ENCODE data around the gene SLC43A3. TPM values are rescaled to one million over a fixed set of nuclear protein-coding genes. Genes with fewer than 3 reads are reported as not detected.
"Not testable (repeated sequence)": the region's sequence is repeated elsewhere in the genome, so short reads cannot be mapped to it uniquely, and the experiment has no call there.

SLC43A3 gene
- polyA plus RNA-seq, 3 donors: 9.9 to 51.2 (median 40.7) TPM

GRCh38 chr11:57414612-57415212, 12.2 kb downstream of the SLC43A3 start:
- WGBS, 3 donors: 95 to 98% (median 96%) methylated on average over 11 of the region's 11 CpGs
- H3K27ac ChIP-seq (ENCODE audit: low read depth, low read length): no peak overlapping the region

- no peak overlapping the region for H3K27ac ChIP-seq (ENCODE audit: low read depth, low read length)
- 86 to 91% (median 91%) methylated on average over 4 of the region's 4 CpGs for WGBS, 3 donors
Measured at GRCh38 chr11:57413681-57414080, 13.2 kb downstream of the SLC43A3 start.

- no peak overlapping the region for H3K27ac ChIP-seq (ENCODE audit: low read depth, low read length)
Measured at GRCh38 chr11:57410287-57410686, 16.6 kb downstream of the SLC43A3 start.

- H3K27ac ChIP-seq (ENCODE audit: low read depth, low read length): no peak overlapping the region
Measured at GRCh38 chr11:57409321-57410100, 17.4 kb downstream of the SLC43A3 start.

GRCh38 chr11:57408771-57409170, 18.1 kb downstream of the SLC43A3 start:
- no peak overlapping the region for H3K27ac ChIP-seq (ENCODE audit: low read depth, low read length)
- WGBS, 3 donors: 61 to 65% (median 62%) methylated on average over 2 of the region's 2 CpGs

More at GRCh38 chr11:57409321-57410100, 17.4 kb downstream of the SLC43A3 start:
- 85 to 92% (median 88%) methylated on average over 18 of the region's 18 CpGs for WGBS, 3 donors

GRCh38 chr11:57407941-57408475, 18.9 kb downstream of the SLC43A3 start:
- WGBS, 3 donors: 93 to 95% (median 94%) methylated on average over 8 of the region's 8 CpGs
- no peak overlapping the region for H3K27ac ChIP-seq (ENCODE audit: low read depth, low read length)

GRCh38 chr11:57407010-57407920, 19.7 kb downstream of the SLC43A3 start:
- no peak overlapping the region for H3K27ac ChIP-seq (ENCODE audit: low read depth, low read length)
- 65 to 80% (median 74%) methylated on average over 9 of the region's 9 CpGs for WGBS, 3 donors

- WGBS, 3 donors: 29 to 72% (median 39%) methylated on average over 4 of the region's 4 CpGs
- no peak overlapping the region for H3K27ac ChIP-seq (ENCODE audit: low read depth, low read length)
Measured at GRCh38 chr11:57406337-57406904, 20.5 kb downstream of the SLC43A3 start.

- no peak overlapping the region for H3K27ac ChIP-seq (ENCODE audit: low read depth, low read length)
- 77 to 89% (median 79%) methylated on average over 4 of the region's 4 CpGs for WGBS, 3 donors
Measured at GRCh38 chr11:57405271-57405860, 21.6 kb downstream of the SLC43A3 start.

GRCh38 chr11:57403802-57404147, 23.1 kb downstream of the SLC43A3 start:
- WGBS, 3 donors: 65 to 78% (median 68%) methylated on average over 2 of the region's 2 CpGs
- no peak overlapping the region for H3K27ac ChIP-seq (ENCODE audit: low read depth, low read length)

- H3K27ac ChIP-seq (ENCODE audit: low read depth, low read length): not testable (repeated sequence)
- 84 to 87% (median 86%) methylated on average over 6 of the region's 6 CpGs for WGBS, 3 donors
Measured at GRCh38 chr11:57403003-57403801, 23.7 kb downstream of the SLC43A3 start.

GRCh38 chr11:57402188-57403002, 24.5 kb downstream of the SLC43A3 start:
- no peak overlapping the region for H3K27ac ChIP-seq (ENCODE audit: low read depth, low read length)
- WGBS, 3 donors: 49 to 77% (median 73%) methylated on average over 6 of the region's 6 CpGs

- 72 to 92% (median 92%) methylated on average over 4 of the region's 4 CpGs for WGBS, 3 donors
- no peak overlapping the region for H3K27ac ChIP-seq (ENCODE audit: low read depth, low read length)
Measured at GRCh38 chr11:57399972-57400578, 26.8 kb downstream of the SLC43A3 start.

- 67 to 88% (median 68%) methylated on average over 5 of the region's 5 CpGs for WGBS, 3 donors
- no peak overlapping the region for H3K27ac ChIP-seq (ENCODE audit: low read depth, low read length)
Measured at GRCh38 chr11:57399221-57399620, 27.7 kb downstream of the SLC43A3 start.

- H3K27ac ChIP-seq (ENCODE audit: low read depth, low read length): no peak overlapping the region
- WGBS, 3 donors: 59 to 90% (median 59%) methylated on average over 4 of the region's 4 CpGs
Measured at GRCh38 chr11:57397394-57397990, 29.4 kb downstream of the SLC43A3 start.

GRCh38 chr11:57396744-57397143, 30.2 kb downstream of the SLC43A3 start:
- H3K27ac ChIP-seq (ENCODE audit: low read depth, low read length): no peak overlapping the region
- 64 to 79% (median 78%) methylated on average over 2 of the region's 2 CpGs for WGBS, 3 donors
